ENCODE results near the gene PLCL2. TPM values are rescaled to one million over a fixed set of nuclear protein-coding genes. Genes with fewer than 3 reads are reported as not detected.

PLCL2 gene
- total RNA-seq, 4 donors from 2014 or later = 18.1 to 31.3 (median 27.7) TPM

DNA sequence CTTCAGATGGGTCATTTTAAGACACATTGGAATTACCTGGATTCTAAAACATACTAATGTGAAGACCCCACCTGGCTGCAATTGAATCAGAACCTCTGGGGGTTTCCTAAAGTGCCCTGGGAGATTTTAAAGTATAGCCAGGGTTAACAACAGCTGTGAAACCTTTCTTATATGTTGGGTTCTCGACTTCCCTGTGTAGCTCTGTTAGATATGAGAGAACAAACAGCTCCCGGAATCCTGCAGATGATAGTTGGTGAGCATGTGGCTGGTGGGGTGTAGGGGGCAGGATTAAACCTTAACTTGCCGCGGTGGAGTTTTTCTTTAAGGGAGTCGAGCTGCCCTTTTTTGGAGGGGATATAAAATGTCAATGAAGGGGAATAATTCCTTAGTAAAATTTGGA is 12.1 kb downstream of the PLCL2 start:
- TF ChIP-seq, protein P1, sequence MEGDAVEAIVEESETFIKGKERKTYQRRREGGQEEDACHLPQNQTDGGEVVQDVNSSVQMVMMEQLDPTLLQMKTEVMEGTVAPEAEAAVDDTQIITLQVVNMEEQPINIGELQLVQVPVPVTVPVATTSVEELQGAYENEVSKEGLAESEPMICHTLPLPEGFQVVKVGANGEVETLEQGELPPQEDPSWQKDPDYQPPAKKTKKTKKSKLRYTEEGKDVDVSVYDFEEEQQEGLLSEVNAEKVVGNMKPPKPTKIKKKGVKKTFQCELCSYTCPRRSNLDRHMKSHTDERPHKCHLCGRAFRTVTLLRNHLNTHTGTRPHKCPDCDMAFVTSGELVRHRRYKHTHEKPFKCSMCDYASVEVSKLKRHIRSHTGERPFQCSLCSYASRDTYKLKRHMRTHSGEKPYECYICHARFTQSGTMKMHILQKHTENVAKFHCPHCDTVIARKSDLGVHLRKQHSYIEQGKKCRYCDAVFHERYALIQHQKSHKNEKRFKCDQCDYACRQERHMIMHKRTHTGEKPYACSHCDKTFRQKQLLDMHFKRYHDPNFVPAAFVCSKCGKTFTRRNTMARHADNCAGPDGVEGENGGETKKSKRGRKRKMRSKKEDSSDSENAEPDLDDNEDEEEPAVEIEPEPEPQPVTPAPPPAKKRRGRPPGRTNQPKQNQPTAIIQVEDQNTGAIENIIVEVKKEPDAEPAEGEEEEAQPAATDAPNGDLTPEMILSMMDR (IDR thresholded peaks at IDR 0.05; ENCODE audit: low read depth) = no peak

DNA sequence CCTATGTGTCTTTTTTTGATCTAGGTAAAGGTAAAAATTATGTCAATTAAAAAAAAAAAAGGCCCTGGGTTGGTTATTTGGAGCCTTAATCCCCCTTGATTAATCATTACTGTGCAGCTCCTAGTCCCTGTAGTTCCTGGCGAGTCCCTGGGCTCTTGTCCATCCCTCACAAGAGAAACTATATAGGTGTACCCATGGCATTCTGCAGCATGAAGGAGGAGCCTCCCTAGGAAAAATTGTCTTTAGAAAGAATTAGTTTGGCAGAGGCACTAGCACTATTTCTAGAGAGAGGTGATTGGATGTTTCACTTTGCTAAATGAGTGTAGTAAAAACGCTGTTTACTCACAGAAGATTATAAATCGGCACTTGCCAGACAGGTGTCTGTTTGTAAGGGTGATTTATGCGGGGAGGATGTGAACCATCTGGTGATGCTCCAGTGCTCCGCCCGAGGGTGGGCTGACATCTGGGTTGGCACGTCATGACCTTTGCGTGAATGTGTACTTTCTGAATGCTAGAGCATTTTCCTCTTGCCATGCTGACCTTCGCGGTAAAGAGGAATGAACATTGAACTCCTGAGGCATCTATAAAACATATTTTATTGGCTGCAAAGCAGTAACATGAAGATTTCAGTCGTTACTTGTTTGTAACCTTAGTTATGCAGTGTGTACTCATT is 12.6 kb downstream of the PLCL2 start:
- TF ChIP-seq, protein P1 (IDR thresholded peaks at IDR 0.05; ENCODE audit: low read depth) = no peak

DNA sequence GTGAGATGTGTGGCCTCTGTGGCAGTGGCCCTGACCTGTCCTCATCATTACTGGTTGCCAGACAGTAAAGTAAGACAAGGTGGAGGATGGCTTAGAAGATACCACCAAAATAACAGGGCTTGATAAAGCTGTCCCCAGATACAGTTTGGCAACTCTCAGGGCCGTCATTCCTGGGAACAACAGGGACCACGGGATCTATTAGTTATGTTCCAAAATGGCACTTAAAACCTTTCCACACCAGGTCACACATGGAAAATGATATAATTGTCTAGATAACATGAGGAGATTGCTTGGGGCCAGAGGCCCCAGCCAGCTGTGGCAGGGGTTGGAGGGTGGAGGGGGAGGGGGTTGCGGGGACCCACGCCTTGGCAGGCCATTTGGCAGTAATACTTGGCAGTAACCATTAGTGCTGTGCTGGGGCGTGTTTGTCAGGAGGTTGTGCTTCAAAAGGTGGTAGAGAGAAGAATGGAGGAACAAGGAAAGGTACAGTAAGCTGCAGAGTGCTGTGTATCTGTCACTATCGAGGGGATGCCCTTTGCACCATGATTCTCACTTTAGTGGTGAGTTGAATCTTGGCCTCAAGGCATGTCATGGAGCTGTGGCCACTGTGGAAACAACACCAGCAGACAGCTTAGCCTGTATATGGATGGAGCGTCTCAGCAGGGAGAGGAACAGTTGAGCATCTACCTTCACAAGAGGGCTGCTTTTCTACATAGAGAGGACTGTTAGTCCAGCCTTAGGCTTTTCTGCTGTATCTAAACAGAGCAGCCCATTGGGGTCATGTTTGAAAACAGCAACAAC is 14.0 kb downstream of the PLCL2 start:
- TF ChIP-seq, protein P1 (IDR thresholded peaks at IDR 0.05; ENCODE audit: low read depth) = no peak

DNA sequence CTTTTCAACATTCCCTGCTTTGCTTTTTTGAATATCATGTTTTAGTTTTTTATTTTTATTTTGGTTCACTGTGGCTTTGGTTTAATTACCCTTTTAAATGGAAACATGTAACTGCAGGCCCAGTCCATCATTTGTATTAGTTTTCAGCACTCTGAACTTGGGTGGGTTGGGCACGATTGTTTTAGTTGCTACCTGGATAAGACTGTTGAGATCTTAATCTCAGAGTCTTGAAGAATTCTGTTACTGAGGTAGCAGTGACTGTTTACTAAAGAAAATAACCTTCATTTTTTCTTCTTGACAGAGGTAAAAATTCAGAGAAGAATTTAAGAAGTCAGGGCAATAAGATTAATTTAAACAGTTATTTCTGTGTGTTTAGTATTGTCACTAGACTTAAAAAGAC is 15.2 kb downstream of the PLCL2 start:
- TF ChIP-seq, protein P1 (IDR thresholded peaks at IDR 0.05; ENCODE audit: low read depth) = no peak

DNA sequence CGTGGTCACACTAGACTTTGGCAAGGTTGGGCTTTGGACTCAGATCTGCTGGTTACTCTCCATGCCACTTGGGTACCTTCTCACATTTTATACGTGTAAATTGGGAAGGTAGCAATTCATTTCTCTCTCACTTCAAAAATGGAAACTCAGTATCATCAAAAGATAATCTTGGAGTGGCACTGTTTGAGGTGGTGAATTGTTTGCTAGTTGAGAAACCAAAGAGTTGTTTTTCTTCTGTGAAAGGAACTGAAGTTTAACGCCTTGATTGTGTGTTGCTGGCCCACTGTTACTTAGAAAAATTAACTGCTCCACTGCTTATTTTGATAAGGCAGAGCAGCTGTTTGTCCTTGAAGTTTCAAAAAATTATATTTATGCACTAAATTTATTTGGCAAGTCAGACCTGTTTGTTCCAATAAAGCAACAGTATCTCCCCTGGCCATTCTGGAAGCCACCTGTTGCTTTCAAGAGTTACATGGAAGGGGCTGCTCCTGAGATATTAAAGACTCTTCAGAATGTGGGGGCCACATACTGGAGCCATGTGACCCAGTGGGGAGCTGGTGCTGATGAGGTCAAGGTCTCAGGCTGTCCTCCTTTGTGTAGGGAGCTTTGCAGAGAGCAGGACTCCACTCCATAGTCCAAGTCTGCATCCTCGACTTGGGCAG is 16.2 kb downstream of the PLCL2 start:
- TF ChIP-seq, protein P1 (IDR thresholded peaks at IDR 0.05; ENCODE audit: low read depth) = no peak

DNA sequence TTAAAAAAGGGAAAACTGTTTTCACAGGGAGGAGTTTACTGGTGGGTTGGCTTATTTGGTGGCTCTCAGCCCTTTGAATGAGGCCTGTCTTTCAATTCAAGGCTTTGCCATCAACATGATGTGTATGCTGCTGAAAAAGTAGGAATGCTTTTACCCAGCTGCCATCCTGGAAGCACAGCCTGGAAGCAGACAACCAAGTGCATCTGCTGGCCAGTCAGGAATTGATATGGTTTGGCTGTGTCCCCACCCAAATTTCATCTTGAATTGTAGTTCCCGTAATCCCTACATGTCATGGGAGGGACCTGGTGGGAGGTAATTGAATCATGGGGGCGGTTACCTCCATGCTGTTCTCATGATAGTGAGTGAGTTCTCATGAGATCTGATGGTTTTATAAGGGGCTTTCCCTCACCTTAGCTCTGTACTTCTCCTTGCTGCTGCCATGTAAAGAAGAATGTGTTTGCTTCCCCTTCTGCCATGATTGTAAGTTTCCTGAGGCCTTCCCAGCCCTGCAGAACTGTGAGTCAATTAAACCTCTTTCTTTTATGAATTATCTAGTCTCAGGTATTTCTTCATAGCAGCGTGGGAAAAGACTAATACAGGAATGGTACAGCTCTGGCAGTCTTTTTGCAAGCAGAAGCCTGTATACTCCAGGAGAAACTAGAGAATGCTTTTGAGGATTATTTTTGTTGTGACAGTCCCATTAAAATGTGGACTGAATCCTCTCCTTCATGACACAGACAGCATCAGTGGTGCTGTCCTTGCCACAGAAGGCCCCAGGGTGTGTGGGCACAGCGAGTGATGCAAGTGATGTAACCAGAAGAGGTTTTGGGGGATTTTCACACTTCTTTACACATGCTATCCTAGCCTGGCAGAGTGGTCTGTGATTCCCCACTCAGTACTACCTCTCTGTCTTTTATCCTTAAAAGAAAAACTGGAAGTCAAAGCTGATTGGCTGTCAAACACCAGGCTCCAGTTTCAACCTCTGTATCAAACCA is 20.0 kb downstream of the PLCL2 start:
- TF ChIP-seq, protein P1 (IDR thresholded peaks at IDR 0.05; ENCODE audit: low read depth) = no peak

All from subcutaneous adipose tissue (tissue), 4 donors.